Panc1 (cell line): ENCODE measurements around the gene BDP1. TPM values are rescaled to one million over a fixed set of nuclear protein-coding genes. Genes with fewer than 3 reads are reported as not detected.

Experiments used
- ATAC-seq: fragments of 200-7000 bp; cut with Tn5 transposase; 2 replicates; pipeline ENCODE4 v1.9.1; 2020; ENCODE audit warnings: mild to moderate bottlenecking, moderate library complexity
- BruUV-seq: library from RNA; stranded (reverse); fragments of 400-500 nt; replicated peaks from 2 replicates; lab custom pipeline; 2021; lab: Mats Ljungman, UMichigan
- CTCF ChIA-PET: fragments of 300-600 bp; sonication (Branson Sonifier 250); formaldehyde crosslinking; loops from one replicate; lab custom pipeline; 2022; ENCODE audit warnings: antibody characterized with exemption; lab: Charles Lee
- POLR2A ChIA-PET: fragments of 300-600 bp; sonication (Branson Sonifier 250); formaldehyde crosslinking; loops from one replicate; lab custom pipeline; 2022; ENCODE audit warnings: antibody characterized with exemption; lab: Charles Lee
- DNase-seq: peaks from one replicate; pipeline ENCODE4 v3.0.0-alpha.2; 2010; ENCODE audit warnings: low read depth, low spot score
- H3K27ac ChIP-seq: 2 replicates; pipeline ENCODE4 v1.5.1; 2011; ENCODE audit warnings: mild to moderate bottlenecking, low read length, inconsistent platforms
- H3K27me3 ChIP-seq: fragments of 200-500 bp; sonication (Bioruptor generic); 2 replicates; pipeline ENCODE4 v1.6.0; 2014; ENCODE audit warnings: low read length, inconsistent platforms; ENCODE audit not compliant: control insufficient read depth, insufficient read depth
- H3K36me3 ChIP-seq: fragments of 200-500 bp; sonication (Bioruptor generic); 2 replicates; pipeline ENCODE4 v1.5.1; 2014; ENCODE audit warnings: inconsistent platforms, mild to moderate bottlenecking, low read length, moderate library complexity; ENCODE audit not compliant: control insufficient read depth, insufficient read depth
- H3K4me1 ChIP-seq: 2 replicates; pipeline ENCODE4 v1.5.1; 2011; ENCODE audit warnings: inconsistent platforms, mild to moderate bottlenecking, low read length, moderate library complexity; ENCODE audit not compliant: control insufficient read depth, insufficient read depth
- H3K4me3 ChIP-seq, 2 experiments: 2 replicates each; pipeline ENCODE4 v1.5.1; 2011 to 2012; ENCODE audit warnings: low read depth in 2 of 2, low read length in 2 of 2, mild to moderate bottlenecking in 2 of 2, inconsistent platforms in 1 of 2, moderate library complexity in 1 of 2
- H3K9me3 ChIP-seq: fragments of 200-500 bp; sonication (Bioruptor generic); 2 replicates; pipeline ENCODE4 v1.5.1; 2014; ENCODE audit warnings: low read depth, mild to moderate bottlenecking, inconsistent platforms, low read length, moderate library complexity; ENCODE audit not compliant: control insufficient read depth, insufficient read depth
- POLR2AphosphoS5 ChIP-seq: IDR thresholded peaks from 2 replicates; pipeline ENCODE4 v1.6.1; 2012; ENCODE audit warnings: mild to moderate bottlenecking, low read depth, low read length, moderate library complexity
- SIN3A ChIP-seq: IDR thresholded peaks from 2 replicates; pipeline ENCODE4 v1.6.1; 2012; ENCODE audit warnings: low read depth, mild to moderate bottlenecking, low read length, moderate library complexity, borderline replicate concordance; ENCODE audit not compliant: insufficient read depth
- TCF7L2 ChIP-seq: IDR thresholded peaks from 2 replicates; pipeline ENCODE4 v1.6.1; 2011; ENCODE audit warnings: mild to moderate bottlenecking, low read depth, low read length, inconsistent platforms
- in situ Hi-C: cut with HindIII; loops from 2 replicates; pipeline ENCODE4 v1.10.0; 2016; ENCODE audit warnings: low sequenced_read_pairs, low pct_unique_long_range_greater_than_20kb
- intact Hi-C: fragments of 100-400 bp; cut with micrococcal nuclease; formaldehyde crosslinking; loops from one replicate; pipeline ENCODE4 v1.10.0; 2022; ENCODE audit not compliant: unreplicated experiment
- total RNA-seq: library from RNA; stranded (reverse); gene quantifications from one replicate; pipeline ENCODE4 v1.2.1, GENCODE V29; 2021; ENCODE audit not compliant: unreplicated experiment
- TF ChIP-seq, protein P1 (sequence below), 2 experiments: IDR thresholded peaks; 2 replicates each; pipeline ENCODE4 v1.6.1; 2011 to 2012; ENCODE audit warnings: low read depth in 2 of 2, control low read depth in 1 of 2, low read length in 1 of 2, mild to moderate bottlenecking in 1 of 2, moderate library complexity in 1 of 2; ENCODE audit not compliant: insufficient read depth in 1 of 2
- TF ChIP-seq, protein P2 (sequence below): fragments of 450-650 bp; IDR thresholded peaks from 2 replicates; pipeline ENCODE4 v1.5.1; 2017; ENCODE audit warnings: mild to moderate bottlenecking

Gene BDP1
- total RNA-seq, 1 experiment from 2014 or later = 30.7 TPM

DNA sequence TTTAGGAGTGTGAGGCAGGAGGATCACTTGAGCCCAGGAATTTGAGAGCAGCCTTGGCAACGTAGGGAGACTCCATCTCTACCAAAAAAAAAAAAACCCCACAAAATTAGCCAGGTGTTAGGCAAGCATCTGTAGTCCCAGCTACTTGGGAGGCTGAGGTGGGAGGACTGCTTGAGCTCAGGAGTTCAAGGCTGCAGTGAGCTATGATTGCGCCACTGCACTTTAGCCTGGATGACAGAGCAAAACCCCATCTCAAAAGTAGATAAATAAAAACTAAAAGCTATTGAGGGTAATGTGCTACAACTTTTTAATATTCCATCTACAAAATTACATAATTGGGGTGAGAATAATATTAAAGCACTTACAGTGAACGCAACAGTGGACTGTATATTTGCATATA is 5.9 kb downstream of the BDP1 start:
- ATAC-seq (no peak), DNase-seq (no peak)
- no peak overlapping the region for H3K4me3 ChIP-seq
- in situ Hi-C loops (no loop called here), intact Hi-C loops (no loop called here)
- H3K27ac ChIP-seq = no peak overlapping the region
- peaks cover 28% of the 10 kb centered on the region for H3K36me3 ChIP-seq
- H3K4me1 ChIP-seq = peaks cover 9% of the 10 kb centered on the region; the same call in 1 of the 2 replicates
- ChIA-PET POLR2A (interaction anchor here (0.5 kb wide), 1 partner anchor 51 kb away, joined by 13 read pairs; no protein-coding TSS in a partner anchor), CTCF (no interaction called here)
- no peaks in the 10 kb centered on the region for H3K27me3 ChIP-seq
- TF ChIP-seq, protein P1, sequence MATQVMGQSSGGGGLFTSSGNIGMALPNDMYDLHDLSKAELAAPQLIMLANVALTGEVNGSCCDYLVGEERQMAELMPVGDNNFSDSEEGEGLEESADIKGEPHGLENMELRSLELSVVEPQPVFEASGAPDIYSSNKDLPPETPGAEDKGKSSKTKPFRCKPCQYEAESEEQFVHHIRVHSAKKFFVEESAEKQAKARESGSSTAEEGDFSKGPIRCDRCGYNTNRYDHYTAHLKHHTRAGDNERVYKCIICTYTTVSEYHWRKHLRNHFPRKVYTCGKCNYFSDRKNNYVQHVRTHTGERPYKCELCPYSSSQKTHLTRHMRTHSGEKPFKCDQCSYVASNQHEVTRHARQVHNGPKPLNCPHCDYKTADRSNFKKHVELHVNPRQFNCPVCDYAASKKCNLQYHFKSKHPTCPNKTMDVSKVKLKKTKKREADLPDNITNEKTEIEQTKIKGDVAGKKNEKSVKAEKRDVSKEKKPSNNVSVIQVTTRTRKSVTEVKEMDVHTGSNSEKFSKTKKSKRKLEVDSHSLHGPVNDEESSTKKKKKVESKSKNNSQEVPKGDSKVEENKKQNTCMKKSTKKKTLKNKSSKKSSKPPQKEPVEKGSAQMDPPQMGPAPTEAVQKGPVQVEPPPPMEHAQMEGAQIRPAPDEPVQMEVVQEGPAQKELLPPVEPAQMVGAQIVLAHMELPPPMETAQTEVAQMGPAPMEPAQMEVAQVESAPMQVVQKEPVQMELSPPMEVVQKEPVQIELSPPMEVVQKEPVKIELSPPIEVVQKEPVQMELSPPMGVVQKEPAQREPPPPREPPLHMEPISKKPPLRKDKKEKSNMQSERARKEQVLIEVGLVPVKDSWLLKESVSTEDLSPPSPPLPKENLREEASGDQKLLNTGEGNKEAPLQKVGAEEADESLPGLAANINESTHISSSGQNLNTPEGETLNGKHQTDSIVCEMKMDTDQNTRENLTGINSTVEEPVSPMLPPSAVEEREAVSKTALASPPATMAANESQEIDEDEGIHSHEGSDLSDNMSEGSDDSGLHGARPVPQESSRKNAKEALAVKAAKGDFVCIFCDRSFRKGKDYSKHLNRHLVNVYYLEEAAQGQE (IDR thresholded peaks at IDR 0.05; ENCODE audit: insufficient read depth in 1 of 2, low read depth in 2 of 2, low read length in 1 of 2) = no peak
- no TSS peak for BruUV-seq
- no peaks in the 10 kb centered on the region for H3K9me3 ChIP-seq

DNA sequence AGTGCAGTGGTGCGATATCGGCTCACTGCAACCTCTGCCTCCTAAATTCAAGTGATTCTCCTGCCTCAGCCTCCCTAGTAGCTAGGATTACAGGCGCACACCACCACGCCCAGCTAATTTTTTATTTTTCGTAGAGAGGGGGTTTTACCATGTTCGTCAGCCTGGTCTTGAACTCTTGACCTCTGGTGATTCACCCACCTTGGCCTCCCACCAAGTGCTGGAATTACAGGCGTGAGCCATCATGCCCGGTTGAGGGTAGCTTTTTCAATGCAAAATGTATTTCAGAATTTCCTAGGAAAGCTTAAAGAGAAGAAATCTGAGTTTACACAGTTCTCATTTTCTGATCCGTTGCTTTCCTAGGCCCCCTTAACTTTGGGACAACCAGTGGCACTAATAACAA is 15.7 kb downstream of the BDP1 start:
- TF ChIP-seq, protein P1 (IDR thresholded peaks at IDR 0.05; ENCODE audit: insufficient read depth in 1 of 2, low read depth in 2 of 2, low read length in 1 of 2) = no peak
- no peak for TF ChIP-seq TCF7L2
- TF ChIP-seq SIN3A = no peak
- TF ChIP-seq POLR2AphosphoS5 = no peak
- TF ChIP-seq, protein P2, sequence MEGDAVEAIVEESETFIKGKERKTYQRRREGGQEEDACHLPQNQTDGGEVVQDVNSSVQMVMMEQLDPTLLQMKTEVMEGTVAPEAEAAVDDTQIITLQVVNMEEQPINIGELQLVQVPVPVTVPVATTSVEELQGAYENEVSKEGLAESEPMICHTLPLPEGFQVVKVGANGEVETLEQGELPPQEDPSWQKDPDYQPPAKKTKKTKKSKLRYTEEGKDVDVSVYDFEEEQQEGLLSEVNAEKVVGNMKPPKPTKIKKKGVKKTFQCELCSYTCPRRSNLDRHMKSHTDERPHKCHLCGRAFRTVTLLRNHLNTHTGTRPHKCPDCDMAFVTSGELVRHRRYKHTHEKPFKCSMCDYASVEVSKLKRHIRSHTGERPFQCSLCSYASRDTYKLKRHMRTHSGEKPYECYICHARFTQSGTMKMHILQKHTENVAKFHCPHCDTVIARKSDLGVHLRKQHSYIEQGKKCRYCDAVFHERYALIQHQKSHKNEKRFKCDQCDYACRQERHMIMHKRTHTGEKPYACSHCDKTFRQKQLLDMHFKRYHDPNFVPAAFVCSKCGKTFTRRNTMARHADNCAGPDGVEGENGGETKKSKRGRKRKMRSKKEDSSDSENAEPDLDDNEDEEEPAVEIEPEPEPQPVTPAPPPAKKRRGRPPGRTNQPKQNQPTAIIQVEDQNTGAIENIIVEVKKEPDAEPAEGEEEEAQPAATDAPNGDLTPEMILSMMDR = no peak
- peaks cover 27% of the 10 kb centered on the region for H3K36me3 ChIP-seq
- BruUV-seq = no TSS peak
- ChIA-PET POLR2A (interaction anchor here (0.6 kb wide), 1 partner anchor 53 kb away, joined by 3 read pairs; no protein-coding TSS in a partner anchor), CTCF (interaction anchor here (0.6 kb wide), 2 partner anchors 25 to 495 kb away, joined by 3 to 5 read pairs; no protein-coding TSS in a partner anchor)
- no peaks in the 10 kb centered on the region for H3K4me1 ChIP-seq
- no peak overlapping the region for H3K27ac ChIP-seq
- H3K9me3 ChIP-seq = no peaks in the 10 kb centered on the region
- in situ Hi-C loops (no loop called here), intact Hi-C loops (no loop called here)
- no peaks in the 10 kb centered on the region for H3K27me3 ChIP-seq
- no peak for ATAC-seq
- DNase-seq = no peak
- H3K4me3 ChIP-seq = no peak overlapping the region
